Tibial artery (tissue), 4 donors: Measurements from ENCODE around the gene FBLIM1.
A peak's percentile ranks its signal among the peaks of the same experiment; 100 is the strongest.

Experiments
- DNase-seq, 2 donors: peaks; one replicate each; pipeline ENCODE4 v3.0.0-alpha.2; 2019
- H3K27ac ChIP-seq, 2 donors: fragments of 200-600 bp; sonication (generic) in 1 of 2; 1 replicate in 1 of 2; 2 replicates in 1 of 2; pipeline ENCODE4 v1.5.1; 2018 to 2019; ENCODE audit warnings: mild to moderate bottlenecking in 1 of 2
- H3K27me3 ChIP-seq, 2 donors: fragments of 200-600 bp; sonication (generic) in 1 of 2; one replicate each; pipeline versions ENCODE4 v1.5.1 to v1.6.0; 2016 to 2019
- H3K36me3 ChIP-seq, 3 donors: fragments of 200-600 bp; sonication (generic) in 2 of 3; one replicate each; pipeline ENCODE4 v1.5.1; 2016 to 2019; ENCODE audit warnings: mild to moderate bottlenecking in 2 of 3
- H3K4me1 ChIP-seq, 4 donors: fragments of 200-600 bp; sonication (generic) in 2 of 4; 1 replicate in 3 of 4; 2 replicates in 1 of 4; pipeline ENCODE4 v1.5.1; 2016 to 2019
- H3K4me3 ChIP-seq, 2 donors: fragments of 200-600 bp; sonication (generic) in 1 of 2; 1 replicate in 1 of 2; 2 replicates in 1 of 2; pipeline ENCODE4 v1.5.1; 2018 to 2019; ENCODE audit warnings: mild to moderate bottlenecking in 2 of 2
- H3K9me3 ChIP-seq, 3 donors: fragments of 200-600 bp; sonication (generic) in 1 of 3; one replicate each; pipeline ENCODE4 v1.5.1; 2016 to 2019
- intact Hi-C: fragments of 100-400 bp; cut with DNase I; formaldehyde crosslinking; loops from one replicate; pipeline ENCODE4 v1.15.0; 2023; ENCODE audit warnings: low total_unique reads
- TF ChIP-seq, protein P1 (sequence below), 2 experiments: fragments of 200-600 bp in 1 of 2; fragments of 450-650 bp in 1 of 2; IDR thresholded peaks; one replicate each; pipeline ENCODE4 v1.5.1; 2017 to 2019; ENCODE audit warnings: antibody characterized with exemption in 2 of 2, mild to moderate bottlenecking in 1 of 2, moderate library complexity in 1 of 2

Gene FBLIM1

DNA sequence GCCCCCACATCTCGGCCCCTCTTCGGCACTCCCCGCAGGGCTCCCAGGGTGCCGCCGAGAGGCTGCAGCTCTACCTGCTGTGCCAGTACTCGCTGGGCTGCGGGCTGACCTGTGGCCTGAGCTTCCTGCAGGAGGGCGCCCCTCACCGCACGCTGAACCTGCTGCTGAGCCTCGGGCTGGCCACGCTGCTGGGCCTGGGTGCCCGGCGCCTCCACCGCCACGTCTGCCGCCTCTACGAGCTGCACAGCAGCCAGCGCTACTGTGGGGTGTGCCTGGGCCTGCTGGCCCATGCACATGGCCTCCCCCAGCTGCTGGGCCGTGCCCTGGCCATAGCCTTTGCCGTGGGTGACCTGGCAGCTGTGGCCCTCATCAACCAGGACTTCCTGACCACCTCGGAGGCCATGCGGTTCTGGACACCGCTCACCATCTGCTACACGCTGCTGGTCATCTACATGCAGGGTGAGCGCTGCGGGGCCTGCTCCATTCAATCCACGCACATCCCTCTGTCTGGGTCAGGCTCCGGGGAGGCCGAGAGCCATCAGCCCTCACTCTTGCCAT is 14.4 kb upstream of the FBLIM1 start:
- TF ChIP-seq, protein P1, sequence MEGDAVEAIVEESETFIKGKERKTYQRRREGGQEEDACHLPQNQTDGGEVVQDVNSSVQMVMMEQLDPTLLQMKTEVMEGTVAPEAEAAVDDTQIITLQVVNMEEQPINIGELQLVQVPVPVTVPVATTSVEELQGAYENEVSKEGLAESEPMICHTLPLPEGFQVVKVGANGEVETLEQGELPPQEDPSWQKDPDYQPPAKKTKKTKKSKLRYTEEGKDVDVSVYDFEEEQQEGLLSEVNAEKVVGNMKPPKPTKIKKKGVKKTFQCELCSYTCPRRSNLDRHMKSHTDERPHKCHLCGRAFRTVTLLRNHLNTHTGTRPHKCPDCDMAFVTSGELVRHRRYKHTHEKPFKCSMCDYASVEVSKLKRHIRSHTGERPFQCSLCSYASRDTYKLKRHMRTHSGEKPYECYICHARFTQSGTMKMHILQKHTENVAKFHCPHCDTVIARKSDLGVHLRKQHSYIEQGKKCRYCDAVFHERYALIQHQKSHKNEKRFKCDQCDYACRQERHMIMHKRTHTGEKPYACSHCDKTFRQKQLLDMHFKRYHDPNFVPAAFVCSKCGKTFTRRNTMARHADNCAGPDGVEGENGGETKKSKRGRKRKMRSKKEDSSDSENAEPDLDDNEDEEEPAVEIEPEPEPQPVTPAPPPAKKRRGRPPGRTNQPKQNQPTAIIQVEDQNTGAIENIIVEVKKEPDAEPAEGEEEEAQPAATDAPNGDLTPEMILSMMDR (IDR thresholded peaks at IDR 0.05), result no peak
- no peak overlapping the region for H3K4me3 ChIP-seq
- no peaks in the 10 kb centered on the region for H3K9me3 ChIP-seq
- H3K27me3 ChIP-seq, result no peaks in the 10 kb centered on the region
- H3K36me3 ChIP-seq, result peaks cover 0 to 2% (median 0%) of the 10 kb centered on the region in 3 donors
- peaks cover 0 to 75% (median 43%) of the 10 kb centered on the region in 4 donors for H3K4me1 ChIP-seq
- intact Hi-C loops, result no loop called here
- no peak for DNase-seq
- peak overlapping the region; percentile 29 to 97 for H3K27ac ChIP-seq

DNA sequence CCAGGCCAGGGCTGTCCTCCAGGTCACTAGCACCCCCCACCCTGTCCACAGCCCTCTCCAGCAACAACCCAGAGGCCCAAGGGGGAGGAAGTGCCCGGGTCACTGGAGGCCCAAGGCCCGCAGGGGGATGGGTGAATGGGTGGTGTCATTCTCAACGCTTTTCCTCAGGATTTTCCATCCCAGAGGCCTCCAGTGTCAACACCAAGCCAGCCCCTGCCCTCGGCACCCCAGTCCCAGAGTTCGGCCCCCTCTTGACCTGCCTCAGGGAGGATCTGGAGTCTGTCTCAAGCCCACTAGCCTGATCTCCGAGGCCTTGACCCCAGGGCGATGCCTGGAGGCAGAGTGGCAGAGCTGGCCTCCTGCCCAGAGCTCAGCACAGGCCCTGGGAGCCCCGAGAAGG is 11.2 kb upstream of the FBLIM1 start:
- H3K4me3 ChIP-seq, result peak overlapping the region; percentile 45
- peak overlapping the region; percentile 85 to 97 for H3K27ac ChIP-seq
- intact Hi-C loops, result no loop called here
- DNase-seq, result no peak
- TF ChIP-seq, protein P1 (IDR thresholded peaks at IDR 0.05), result no peak
- no peaks in the 10 kb centered on the region for H3K36me3 ChIP-seq
- H3K9me3 ChIP-seq, result no peaks in the 10 kb centered on the region
- H3K4me1 ChIP-seq, result peaks cover 0 to 84% (median 56%) of the 10 kb centered on the region in 4 donors
- H3K27me3 ChIP-seq, result no peaks in the 10 kb centered on the region

DNA sequence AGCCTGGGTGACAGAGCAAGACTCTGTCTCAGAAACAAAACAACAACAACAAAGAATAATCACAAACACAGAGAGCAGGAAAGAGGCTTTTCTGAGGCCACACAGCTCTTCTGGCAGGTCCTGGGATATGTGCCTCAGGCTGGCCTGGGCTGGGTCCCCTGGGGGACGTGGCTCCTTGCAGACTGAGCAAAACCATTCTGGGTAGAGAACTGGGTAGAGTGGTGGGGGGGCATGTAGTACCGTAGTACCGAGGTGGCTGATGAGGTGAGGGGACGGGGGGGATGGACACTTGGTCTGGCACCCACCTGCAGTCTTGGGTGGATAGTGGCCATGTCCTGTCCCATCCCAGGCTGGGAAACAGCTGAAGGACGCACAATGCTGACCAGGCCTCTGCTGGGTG is 10.3 kb upstream of the FBLIM1 start:
- peaks cover 0 to 86% (median 53%) of the 10 kb centered on the region in 4 donors for H3K4me1 ChIP-seq
- TF ChIP-seq, protein P1 (IDR thresholded peaks at IDR 0.05), result no peak
- no peak for DNase-seq
- no peaks in the 10 kb centered on the region for H3K27me3 ChIP-seq
- no peaks in the 10 kb centered on the region for H3K36me3 ChIP-seq
- peak overlapping the region; percentile 85 to 97 for H3K27ac ChIP-seq
- H3K9me3 ChIP-seq, result no peaks in the 10 kb centered on the region
- intact Hi-C loops, result no loop called here
- H3K4me3 ChIP-seq, result peak overlapping the region; percentile 45

DNA sequence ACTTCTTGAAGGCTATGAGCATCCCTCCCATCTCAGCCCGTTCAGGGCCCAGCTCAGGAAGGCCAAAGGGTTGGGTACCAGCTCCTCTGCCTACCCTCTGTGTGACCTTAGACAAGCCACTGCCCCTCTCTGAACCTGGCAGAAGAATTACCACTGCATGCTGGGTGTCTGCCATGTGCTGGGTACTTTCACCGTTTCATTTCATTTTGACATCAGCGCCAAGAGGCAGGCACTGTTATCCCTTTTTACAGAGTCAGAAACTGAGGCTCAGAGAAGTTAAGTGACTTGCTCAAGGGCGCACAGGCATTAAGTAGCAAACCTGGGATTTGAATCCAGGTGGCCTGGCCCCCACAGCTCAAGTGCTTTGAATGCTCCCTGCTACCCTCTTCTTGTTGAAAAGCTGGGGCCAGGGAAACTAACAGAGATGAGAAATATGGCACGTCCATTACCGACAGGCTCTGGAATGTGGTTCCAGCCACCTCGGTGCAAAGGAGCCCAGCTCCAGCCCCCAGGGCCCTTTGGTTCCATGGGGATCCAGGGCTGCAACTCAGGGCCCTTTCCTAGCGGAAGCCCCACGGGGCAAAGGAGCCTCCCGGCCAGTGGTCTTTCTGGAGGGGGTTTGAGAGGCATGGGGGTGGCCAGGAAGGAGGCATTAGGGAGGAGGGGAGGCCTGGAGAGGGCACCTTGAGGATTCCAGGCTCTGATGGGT is 9.8 kb upstream of the FBLIM1 start:
- intact Hi-C loops, result no loop called here
- Histone ChIP-seq H3K4me1 (peaks cover 0 to 91% (median 53%) of the 10 kb centered on the region in 4 donors), H3K27me3 (no peaks in the 10 kb centered on the region), H3K36me3 (no peaks in the 10 kb centered on the region), H3K27ac (peak overlapping the region; percentile 85 to 97), H3K4me3 (peak overlapping the region; percentile 45), H3K9me3 (no peaks in the 10 kb centered on the region)
- TF ChIP-seq, protein P1 (IDR thresholded peaks at IDR 0.05), result no peak
- DNase-seq, result no peak

DNA sequence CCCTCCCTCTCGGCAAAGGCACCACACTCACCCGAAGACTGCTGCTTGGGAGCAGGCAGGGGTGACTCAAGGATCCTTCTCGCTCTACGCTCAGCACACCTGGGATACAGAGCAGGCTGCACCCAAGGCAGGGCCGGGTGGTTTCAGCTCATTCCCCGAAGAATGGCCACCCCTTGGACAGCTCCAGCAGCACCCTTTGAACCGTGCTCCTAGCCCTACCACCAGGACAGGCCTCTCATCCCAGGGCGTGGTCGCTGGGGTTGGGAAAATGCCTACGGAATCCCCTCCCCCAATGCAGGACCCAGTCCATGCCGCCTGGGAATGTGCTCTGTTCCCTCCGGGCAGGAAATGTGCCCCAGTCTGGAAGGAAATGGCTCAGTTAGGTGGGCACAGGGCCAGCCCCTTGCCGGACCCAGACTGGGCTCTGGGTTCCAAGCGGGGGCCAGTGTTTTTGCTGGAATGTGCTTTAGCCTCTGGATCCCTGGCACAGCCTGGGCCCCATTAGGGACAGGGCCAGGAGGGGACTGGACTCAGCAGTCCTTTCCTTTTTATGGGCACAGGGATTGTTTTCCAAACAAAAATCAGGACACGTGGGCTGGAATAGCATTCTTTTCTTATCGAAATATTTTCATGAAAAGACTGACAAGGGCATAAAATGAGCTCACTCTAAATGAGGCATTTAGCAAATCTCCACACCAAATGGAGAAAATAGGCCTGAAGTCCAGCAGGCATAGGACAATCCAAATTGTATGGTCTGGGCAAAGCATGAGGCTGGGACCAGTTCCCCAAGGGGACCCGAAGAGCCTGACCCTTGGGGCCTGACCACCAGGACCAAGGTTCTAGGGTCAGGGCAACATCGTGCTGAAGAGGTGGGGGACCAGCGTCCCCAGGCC is 8.9 kb upstream of the FBLIM1 start:
- DNase-seq, result peak; percentile 83 to 96
- no peaks in the 10 kb centered on the region for H3K9me3 ChIP-seq
- H3K4me1 ChIP-seq, result peaks cover 0 to 94% (median 53%) of the 10 kb centered on the region in 4 donors
- intact Hi-C loops, result no loop called here
- H3K27me3 ChIP-seq, result no peaks in the 10 kb centered on the region
- TF ChIP-seq, protein P1 (IDR thresholded peaks at IDR 0.05), result peak in 1 of 2 experiments; percentile 20
- no peaks in the 10 kb centered on the region for H3K36me3 ChIP-seq
- peak overlapping the region; percentile 45 for H3K4me3 ChIP-seq
- peak overlapping the region; percentile 85 to 97 for H3K27ac ChIP-seq
